NOMO-1 (cell line): ENCODE data around the gene SFTPD.
"Not testable (repeated sequence)": the region's sequence is repeated elsewhere in the genome, so short reads cannot be mapped to it uniquely, and the experiment has no call there.

ENCODE experiments used
- DNase-seq, 2 experiments: peaks; one replicate each; lab custom pipeline; 2025; ENCODE audit not compliant: unreplicated experiment in 2 of 2; lab: John Stamatoyannopoulos, UW

Gene SFTPD

DNA sequence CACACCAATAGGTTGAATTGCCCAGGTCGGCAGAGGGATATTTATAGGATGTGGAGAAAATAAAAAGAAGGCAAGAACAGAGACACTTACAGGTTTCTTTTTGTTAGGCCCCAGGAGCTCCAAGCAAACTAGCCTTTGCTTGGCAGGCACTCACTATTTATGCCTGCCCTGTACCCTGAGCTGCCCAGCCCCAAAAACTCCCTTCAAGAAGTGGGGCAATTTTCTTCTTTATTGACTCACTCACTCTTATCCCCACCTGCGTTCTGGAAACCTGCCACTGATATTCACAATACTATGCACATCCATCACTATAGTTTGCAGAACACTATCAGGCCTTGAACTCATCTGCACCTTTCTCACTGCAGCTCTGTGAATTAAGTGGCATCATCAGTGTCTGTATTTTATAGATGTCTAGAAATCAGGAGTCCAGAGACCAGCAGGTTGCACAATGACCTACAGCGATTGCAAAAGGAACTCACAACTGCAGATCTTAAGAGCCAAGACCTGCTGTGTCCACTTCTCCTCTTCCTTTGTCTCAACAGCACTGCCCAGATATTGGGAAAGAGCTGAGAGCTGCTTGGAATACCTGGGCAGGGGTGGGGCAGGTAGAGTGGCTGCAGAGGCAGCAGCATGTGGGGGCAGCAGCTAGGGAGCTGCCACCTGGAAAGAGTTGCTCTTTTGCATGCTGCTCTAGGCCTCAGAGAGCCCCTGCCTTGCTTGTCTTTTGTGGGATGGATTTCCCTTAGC is at the start of gene SFTPD:
TSS of gene SFTPD (minus strand) at position 130 of the 747 bp plus-strand sequence. CDS start 2,446 bp downstream, outside the sequence.
- peak; percentile 40 to 81 for DNase-seq

DNA sequence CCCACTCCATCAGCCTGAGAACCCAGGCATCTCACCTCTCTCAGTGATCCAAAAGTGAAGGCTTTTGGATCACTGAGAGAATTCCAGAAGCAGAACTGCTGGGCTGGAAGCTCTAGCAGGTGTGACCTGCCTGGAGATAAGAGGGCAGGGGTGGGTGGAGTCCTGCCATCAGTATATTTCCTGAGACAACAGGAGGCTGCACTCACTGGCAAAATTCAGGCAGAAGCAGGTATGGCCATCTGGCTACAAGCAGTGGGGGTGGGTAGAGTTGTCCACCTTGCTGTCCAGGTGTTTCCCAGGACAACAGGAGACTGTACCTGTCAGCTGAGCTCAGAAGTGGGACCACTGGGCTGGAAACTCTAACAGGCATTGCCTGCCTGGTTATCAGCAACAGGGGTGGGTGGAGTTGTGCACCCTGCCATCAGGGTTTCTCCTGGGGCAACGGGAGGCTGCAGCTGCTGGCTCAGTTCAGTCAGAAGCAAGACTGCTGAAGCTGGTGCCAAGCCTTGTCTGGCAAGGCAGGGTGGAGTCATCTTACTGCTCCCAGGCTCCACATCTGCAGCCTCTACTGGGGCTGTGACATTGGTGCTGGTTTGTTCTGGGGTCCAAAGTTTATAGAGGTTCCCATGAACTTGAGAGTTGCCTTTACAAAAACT is 47.2 kb upstream of the SFTPD start:
- DNase-seq: no peak

- no peak for DNase-seq
These were observed 45.7 kb upstream of the SFTPD start for GRCh38 chr10:79994556-79994955.

- not testable (repeated sequence) for DNase-seq
These were observed 39.3 kb upstream of the SFTPD start for GRCh38 chr10:79988199-79988598.

DNA sequence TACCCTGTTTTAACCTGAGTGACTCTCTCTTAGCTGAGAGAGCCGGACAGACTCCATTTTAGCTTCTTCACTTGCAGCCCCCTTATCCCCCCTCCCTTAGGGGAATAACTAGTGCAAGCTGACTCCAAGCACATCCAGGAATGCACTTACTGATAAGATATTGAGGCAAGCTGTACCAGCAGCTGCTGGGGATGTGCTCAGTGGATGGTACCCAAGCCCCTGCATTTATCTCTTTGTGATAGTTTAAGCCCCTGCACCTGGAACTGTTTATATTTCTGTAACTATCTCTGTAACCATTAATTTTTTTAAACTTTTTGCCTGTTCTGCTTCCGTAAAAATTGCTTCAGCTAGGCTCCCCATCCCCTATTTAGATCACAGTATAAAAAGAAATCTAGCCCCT is 37.8 kb upstream of the SFTPD start:
- not testable (repeated sequence) for DNase-seq

GRCh38 chr10:79985481-79986072 is 36.7 kb upstream of the SFTPD start:
- no peak for DNase-seq

- no peak for DNase-seq
These were observed 35.9 kb upstream of the SFTPD start for GRCh38 chr10:79984851-79985250.

DNA sequence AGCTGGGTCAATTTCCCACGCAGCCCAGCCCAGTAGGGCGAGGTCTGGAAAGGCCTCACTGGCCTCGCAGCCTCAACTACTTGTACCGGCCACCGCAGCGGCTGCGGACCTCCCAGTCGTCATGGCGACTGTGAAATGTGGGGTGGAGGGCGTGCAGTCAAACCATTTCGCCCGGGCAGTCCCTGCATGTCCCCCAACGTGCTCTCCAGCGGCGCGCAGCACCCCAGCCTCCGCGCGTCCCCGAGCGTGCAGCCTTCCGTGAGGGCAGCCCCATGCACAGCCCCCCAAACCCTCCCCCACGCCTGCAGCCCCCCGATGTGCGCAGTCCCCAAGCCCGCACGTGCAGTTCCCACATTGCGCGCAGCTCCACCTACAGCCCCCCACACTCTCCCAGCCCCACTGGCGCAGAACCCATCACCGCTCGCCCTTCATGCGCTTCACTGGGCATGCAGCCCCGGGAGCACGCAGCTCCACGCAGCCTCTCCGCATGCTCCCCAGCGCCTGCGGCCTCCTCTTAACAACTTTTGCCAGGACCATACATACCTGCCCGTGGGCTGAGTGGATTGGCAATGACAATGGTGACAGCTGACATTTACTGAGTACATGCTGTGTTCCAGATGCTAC is 34.5 kb upstream of the SFTPD start:
- DNase-seq: no peak

- DNase-seq: no peak
These were observed 34.0 kb upstream of the SFTPD start for GRCh38 chr10:79982861-79983260.

GRCh38 chr10:79982362-79982800 is 33.5 kb upstream of the SFTPD start:
- peak; percentile 13 to 72 for DNase-seq

DNA sequence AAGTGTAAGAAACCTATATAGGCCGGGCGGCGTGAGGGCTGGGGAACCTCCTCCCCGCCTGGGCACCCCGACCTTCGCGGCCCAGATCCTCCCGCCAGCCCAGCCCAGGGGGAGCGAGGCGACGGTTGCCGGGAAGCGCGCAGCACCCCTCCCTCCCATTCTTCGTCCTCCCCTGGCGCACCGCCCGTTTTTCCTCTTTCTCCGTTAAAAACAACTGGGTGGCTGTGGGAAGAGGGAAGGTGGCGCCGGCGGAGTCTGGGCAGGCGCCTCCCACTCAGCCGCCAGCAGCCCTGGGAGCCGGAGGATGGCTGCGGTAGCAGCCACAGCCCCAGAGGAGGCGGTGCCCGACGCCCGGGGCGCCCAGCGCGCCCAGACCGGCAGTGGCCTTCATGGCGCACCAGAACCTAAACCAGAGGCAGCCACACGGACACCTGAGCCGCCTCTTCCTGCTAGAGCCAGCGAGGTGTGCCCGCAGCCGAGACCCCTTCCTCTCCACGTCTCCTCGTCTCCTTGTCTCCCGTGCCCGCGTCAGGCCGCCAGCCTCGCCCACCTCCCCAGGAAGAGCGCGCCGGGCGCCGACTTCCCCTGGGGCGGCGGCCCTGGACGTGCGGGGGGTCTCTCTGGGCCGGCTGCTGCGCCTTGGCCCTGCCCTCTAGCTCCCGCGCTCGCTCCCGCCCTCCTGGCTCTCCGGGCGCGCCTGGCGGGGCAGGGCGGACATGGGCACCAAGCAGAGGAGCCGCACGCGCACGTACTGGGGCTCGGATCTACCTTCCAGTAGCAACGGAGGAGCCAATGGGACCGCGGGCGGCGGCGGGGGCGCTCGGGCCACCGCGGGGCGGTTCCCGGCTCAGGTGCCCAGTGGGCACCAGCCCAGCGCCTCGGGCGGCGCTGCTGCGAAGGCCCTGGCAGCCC is 32.8 kb upstream of the SFTPD start:
- peak; percentile 50 to 74 for DNase-seq

DNA sequence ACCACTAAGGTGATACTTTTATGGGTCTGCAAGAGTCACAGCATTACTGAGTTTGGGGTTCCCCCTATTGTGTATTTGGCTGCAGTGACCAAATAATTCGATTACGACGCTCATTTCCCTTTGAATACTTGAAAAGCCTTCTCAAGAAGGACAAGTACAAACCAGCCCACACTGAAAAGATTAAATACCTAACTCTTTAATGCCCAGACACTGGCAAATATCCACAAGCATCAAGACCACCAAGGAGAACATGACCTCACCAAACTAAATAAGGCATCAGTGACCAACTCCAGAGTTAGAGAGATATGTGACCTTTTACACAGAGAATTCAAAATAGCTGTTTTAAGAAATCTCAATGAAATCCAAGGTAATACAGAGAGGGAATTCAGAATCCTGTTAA is 31.8 kb upstream of the SFTPD start:
- DNase-seq: no peak

DNA sequence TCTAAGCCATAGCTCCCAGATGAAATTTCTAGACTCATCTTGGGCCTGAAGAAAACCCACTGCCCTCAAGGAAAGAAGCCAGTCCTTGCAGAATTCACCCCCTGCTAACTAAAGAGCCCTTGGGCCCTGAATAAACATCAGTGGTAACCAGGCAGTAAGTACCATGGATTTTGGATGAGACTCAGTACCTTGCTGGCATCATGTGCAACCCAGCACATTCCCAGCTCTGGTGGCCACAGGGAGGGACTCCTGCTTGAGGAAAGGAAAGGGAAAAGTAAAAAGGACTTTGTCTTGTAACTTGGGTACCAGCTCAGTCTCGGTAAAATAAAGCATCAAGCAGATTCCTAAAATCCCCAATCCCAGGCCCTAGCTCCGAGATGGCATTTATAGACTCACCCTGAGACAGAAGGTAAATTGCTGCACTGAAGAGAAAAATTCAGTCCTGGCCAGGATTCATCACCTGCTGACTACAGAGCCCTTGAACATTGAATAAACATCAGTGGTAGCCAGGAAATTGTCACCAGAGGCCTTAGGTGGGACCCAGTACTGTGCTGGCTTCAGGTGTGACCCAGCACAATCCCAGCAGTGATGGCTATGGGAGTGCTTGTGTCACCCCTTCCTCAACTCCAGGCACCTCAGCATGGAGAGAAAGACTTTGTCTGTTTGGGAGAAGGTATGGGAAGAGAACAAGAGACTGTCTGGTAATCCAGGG is 31.2 kb upstream of the SFTPD start:
- DNase-seq: no peak

DNA sequence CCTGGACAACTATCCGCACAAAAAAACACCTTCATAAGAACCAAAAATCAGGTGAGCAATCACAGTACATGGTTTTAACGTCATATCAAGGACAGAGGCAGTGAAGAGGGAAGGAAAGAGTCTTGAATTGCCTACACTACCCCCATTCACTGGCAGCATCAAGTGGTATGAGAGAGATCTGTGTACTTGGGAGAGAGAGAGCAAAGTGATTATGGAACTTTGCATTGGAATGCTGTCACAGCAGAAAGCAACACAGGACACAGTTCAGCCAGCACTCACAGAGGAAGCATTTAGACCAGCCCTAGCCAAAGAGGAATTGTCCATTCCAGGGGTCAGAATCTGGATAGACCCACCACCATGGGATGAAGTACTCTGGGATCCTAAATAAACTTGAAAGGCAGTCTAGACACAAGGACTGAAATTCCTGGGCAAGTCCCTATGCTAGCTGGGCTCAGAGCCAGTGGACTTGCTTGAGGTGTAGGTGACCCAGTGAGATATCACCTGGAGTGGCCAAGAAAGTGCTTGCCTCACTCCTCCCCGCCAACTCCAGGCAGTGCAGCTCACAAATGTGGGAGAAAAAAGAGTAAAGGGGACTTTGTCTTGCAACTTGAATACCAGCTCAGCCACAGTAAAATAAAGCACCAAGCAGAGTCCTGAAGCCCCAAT is 30.5 kb upstream of the SFTPD start:
- DNase-seq: no peak

GRCh38 chr10:79976999-79977398 is 28.1 kb upstream of the SFTPD start:
- no peak for DNase-seq

GRCh38 chr10:79970062-79970461 is 21.2 kb upstream of the SFTPD start:
- DNase-seq: no peak

GRCh38 chr10:79947787-79948424 is 999 bp downstream of the SFTPD start:
- no peak for DNase-seq

DNA sequence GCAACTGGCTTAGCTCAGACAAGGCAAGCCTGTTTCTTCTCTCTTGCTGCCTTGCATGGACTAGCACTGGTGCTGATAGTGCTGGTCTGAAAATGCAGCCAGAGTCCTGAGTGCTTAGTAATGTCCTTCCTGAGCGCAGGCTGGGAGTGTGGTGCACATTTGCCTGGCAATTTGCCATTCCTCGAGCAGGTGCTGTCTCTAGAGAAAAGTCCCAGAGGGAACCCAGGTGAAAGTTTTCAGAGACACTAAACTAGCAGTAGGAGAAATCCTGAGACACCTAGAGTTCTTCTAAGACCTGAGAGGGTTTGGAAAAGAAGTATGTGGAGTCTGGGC is 1.9 kb downstream of the SFTPD start:
- no peak for DNase-seq
